NK-92 (cell line): ENCODE results near the gene TKT.

Experiments
- DNase-seq: peaks from one replicate; lab custom pipeline; 2025; ENCODE audit not compliant: unreplicated experiment; lab: John Stamatoyannopoulos, UW

TKT gene

DNA sequence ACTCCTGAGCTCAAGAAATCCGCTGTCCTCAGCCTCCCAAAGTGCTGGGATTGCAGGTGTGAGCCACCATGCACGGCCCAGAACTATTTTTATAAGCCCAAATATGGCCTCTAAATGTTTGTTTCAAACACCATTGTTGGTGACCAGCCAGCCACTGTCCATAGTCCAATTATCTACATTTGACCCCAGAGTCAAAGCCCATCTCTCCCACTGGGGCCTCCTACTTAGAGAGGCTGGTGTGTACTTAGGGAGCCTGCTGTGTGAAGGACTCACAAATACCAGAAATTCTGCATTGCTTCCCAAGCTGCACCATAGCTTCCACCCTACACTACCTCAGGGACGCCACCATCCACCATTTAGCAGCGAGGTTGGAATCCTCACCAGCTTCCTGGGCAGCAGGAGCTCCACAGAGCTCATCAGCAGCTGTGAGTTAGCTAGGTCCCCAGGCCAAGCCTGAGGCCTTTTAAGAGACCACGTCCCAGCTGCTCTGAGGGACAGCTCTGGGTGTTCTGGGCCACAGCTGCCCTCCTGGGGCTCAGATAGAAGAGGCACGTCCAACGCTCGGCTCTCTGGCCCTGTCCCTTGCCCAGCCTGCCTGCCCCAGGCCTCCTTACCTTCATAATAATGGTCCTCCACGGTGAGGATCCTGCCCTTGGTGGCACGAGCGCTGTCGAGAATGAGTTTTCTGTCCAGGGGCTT is 29.5 kb downstream of the TKT start:
- no peak for DNase-seq

DNA sequence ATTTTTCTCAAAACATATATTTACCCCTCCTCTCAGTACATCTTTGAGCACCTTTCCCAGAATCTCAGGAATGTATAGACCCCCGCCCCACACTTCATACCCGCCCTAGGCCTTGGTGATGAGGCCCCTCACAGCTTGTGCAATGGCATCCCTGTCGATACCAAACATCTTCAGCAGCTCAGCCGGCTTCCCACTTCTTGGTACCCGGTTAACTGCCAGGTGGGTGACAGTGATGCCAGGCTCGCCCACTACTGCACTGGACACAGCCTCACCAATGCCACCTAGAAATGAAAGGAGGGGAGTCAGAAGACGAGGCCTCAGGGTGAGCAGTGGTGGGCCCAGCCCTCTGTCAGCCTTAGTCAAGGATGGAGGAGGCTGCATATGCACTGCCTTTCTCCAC is 30.2 kb downstream of the TKT start:
- no peak for DNase-seq

DNA sequence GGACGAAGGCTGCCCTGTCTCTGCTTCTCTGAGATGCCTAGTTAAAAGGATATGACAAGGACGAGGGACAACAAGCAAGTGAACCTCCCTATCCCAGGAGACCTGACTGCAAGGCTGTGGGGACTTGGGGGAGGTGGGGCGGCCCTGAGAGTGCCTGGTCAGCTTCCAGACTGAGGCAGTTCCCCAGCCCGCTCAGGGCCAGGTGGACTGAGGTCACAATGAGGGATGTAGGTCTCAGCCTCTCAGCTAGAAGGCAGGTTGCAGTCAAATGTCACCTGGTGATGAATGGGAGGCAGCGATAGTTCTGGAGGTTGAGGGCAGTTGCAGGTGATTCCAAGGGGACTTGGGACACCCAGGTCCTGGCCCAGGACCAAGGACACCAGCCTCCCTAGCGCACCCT is 30.6 kb downstream of the TKT start:
- no peak for DNase-seq

DNA sequence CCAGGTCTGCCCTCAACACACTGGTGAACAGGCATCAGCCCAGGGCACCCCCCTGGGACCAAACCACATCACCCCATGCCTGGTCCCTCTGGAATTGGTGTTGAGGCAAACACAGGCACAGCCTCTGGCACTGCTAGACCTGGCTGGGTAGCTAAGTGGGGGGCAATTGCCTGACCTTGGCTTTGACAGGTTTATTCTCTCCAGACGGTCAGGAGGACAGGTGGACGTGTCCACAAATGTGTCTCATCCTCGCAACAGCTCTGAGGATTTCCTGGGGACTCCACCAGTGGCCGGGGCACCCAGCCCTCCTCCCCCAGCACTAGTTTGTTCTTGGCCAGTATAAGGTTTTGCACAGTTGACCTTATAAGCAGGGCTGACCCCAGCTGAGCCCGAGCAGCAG is 31.3 kb downstream of the TKT start:
- no peak for DNase-seq

DNA sequence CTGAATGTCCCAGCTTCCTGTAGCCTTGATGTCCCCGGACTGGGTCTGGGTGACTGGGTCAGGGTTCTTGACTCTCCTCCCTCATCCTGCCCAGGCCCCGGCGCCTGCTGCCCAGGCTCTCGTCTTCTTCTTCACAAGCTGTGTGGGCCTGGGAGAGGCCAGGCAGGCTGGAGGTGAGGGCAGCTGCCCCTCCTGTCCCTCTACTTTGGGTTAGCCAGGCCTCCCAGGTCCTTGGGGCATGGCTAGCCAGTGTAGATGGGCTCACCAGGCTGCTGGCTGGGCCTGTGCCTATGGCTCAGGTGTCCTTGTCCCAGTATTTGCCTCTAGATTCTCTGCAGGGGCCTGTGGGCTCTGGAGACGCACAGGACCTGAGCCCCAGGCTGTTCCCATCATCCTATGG is 31.8 kb downstream of the TKT start:
- no peak for DNase-seq

DNA sequence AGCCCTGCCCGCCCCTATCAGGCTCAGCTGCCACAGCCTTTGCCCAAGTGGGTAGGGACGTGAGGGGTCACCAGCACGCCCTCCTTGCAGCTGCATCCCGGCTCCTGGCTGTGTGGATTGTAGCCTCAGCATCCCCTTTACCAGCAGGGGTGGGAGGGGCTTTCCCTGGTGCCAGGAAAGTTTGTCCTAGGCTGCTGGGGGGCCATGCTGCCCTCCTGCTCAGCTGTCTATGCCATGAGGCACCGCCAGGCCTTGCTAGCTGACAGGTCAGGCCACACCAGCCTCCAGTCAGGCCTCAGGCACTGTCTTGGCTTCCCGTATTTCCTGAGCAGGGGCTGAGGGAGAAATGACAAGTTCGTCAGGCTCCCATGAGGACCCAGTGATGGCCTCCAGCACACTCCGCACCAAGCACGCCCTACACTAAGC is 32.3 kb downstream of the TKT start:
- DNase-seq: no peak

DNA sequence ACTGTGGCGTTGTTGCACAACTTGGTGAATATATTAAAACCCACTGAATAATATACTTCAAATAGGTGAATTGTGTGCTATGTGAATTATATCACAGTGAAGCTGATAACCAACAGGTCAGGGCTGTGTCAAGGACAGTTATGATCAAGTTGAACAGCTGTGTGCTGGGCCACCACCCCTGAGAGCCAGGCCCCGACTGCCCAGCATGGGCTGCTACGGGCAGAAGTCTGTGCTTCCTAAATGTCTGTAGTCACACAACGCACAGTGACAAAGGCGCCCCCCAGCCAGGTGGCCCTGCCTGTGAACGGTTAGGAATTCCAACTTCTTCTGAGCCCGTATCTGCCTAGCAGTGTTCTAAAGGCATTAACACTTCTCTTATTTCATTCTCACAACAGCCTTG is 32.8 kb downstream of the TKT start:
- no peak for DNase-seq

DNA sequence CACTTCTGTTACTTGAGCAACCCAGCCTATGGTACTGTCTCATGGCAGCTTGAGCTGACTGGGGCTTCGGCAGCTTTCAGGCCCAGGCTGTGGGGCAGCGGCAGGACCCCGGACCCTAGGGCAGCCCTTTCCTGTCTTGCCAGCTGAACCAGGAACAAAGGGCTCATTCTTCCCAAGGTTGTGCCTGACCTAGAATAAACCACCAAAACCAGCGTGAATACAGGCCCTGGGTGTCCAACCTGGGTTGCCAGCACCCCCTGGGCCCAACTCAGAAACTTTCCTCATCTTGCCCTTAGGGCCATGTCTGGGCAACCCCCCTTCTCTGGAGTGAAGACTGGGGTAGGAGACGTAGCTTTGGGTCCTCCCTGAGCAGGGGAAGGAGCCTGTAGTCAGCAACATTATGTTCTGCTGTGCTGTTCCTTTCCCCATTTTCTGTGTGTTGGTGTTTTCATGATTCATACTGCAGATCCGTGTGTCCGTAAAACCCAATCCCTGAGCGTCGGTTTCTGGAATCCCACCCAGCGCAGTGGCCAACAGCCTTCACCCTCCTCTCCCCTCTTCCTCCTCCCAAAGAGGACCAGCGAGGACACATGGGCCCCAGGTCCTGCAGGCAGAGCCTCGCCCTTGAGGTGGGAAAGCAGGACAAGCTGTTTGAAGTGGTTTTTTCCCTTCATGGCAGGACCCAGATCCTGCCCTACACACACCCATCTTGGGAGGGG is 33.5 kb downstream of the TKT start:
- DNase-seq: no peak

DNA sequence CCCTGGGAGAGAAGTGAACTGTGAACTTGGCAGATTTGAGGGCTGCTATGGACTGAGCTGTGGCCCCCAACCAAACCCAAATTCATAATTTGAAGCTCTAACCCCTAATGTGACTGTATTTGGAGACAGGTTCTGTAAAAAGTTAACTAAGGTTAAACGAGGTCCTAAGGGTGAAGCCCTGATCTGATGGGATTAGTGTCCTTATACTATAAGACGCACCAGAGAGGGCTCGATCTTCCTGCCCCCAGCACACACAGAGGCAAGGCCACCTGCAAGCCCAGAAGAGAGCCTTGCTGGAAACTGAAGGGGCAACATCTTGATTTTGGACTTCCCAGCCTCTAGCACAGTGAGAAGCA is 34.0 kb downstream of the TKT start:
- DNase-seq: no peak

DNA sequence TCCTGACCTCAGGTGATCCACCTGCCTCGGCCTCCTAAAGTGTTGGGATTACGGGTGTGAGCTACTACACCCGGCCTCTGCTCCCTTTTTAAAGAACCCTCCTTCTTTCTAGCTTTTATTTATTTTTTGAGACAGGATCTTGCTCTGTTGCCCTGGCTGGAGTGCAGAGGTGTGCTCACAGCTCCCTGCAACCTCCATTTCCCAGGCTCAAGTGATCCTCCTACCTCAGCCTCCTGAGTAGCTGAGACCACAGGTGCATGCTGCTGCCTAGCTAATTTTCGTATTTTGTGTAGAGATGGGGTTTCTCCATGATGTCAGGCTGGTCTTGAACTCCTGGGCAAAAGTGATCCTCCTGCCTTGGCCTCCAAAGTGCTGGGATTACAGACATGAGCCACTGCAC is 34.5 kb downstream of the TKT start:
- DNase-seq: no peak

DNA sequence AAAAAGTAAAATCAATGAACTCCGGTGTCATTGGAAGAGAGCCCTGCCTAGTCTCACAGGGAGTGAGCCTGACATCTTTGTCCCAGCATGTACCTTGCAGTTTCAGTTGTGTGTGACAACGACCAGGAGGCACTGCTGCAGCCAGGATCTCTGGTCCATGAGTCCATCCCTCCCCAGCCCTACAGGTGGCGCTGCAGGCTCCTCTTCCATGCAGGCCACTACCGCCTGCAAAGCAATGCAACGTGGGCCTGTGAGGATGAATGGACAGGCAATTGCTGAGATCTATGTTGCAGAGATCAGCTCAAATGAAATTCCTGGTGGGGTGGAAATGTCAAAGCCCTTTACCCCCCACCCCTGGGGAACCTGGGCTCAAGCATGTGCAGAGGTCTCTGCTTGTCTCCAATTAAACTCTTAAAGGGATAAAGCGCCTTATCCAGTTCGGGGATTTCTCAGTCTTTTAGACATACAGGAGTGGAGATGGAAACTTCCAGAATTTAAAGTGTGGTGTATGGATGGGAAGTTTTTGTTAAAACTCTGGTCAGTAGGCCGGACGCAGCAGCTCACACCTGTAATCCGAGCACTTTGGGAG is 35.8 kb downstream of the TKT start:
- DNase-seq: no peak

DNA sequence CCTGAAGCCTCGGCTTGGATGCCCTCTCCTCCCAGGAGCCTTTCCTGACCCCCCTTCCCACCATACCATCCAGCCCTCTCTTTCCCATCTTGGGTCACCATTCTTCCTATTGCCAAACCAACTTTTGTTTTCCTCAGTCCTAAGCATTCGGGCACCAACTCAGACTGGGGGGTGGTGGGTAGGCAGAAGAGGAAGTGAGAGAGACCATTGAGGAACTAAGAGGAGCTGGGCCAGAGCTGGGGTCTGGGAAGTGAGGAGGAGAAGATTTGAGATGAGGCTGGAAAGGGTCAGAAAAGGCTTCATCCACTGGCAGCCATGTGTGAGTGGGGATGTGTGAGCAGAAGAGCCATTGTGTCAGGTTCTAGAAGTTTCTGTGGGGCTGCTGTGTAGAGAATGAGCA is 37.7 kb downstream of the TKT start:
- DNase-seq: no peak

DNA sequence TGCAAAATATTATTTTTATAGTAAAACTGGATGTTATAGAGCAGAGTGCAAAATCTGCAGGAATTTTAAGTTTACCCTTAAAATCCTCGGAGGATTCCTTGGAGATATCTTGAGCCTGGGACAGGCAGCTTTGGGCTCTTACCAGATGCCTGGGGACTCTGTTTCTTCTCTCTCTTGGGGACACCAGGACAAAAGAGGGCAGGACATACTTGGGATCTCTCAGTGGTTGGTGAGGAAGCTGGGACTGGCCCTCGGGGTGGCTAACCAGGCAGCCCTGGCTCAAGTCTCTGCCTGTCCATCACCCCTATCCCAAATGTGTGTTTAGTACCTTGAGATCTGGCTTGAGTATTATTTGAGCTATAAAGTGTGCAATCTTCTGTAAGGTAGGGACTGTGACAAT is 38.6 kb downstream of the TKT start:
- DNase-seq: no peak

DNA sequence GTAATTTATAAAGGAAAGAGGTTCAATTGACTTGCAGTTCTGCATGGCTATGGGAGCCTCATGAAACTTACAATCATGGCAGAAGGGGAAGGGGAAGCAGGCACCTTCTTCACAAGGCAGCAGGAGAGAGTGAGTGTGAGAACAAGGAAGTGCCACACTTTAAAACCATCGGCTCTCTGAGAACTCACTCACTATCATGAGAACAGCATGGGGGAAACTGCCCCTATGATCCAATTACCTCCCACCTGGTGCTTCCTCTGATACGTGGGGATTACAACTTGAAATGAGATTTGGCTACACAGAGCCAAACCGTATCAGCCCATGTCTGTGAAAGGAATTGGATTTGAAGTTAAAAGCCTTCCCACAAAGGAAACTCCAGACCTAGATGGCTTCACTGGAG is 39.1 kb downstream of the TKT start:
- DNase-seq: no peak

DNA sequence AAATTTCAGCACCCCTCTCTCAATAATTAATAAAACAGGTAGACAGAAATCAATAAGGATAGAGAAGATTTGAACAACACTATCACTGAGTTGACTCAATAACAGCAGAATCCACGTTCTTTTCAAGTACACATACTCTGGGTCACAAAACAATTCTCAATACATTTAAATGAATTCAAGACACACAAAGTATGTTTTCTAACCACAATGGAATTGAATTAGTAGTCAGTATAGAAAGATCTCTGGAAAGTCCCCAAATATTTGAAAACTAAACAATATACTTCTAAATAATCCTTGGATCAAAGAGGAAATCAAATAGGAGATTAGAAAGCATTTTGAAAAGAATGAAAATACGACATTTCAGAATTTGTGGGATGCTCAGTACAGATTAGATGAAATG is 40.0 kb downstream of the TKT start:
- DNase-seq: no peak

DNA sequence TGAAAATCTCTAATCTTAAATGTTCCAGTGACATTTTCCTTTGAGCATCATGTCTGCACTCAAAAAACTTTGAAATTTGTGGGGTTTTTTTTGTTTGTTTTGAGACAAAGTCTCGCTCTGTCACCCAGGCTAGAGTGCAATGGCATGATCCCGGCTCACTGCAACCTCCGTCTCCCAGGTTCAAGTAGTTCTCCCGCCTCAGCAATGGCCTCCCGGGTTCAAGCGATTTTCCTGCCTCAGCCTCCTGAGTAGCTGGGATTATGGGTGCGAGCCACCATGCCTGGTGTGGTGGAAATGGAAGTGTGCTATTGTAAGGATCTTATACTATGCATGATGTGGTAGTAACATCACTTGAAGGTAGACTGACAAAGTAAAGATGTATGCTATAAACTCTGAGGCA is 42.5 kb downstream of the TKT start:
- DNase-seq: no peak

DNA sequence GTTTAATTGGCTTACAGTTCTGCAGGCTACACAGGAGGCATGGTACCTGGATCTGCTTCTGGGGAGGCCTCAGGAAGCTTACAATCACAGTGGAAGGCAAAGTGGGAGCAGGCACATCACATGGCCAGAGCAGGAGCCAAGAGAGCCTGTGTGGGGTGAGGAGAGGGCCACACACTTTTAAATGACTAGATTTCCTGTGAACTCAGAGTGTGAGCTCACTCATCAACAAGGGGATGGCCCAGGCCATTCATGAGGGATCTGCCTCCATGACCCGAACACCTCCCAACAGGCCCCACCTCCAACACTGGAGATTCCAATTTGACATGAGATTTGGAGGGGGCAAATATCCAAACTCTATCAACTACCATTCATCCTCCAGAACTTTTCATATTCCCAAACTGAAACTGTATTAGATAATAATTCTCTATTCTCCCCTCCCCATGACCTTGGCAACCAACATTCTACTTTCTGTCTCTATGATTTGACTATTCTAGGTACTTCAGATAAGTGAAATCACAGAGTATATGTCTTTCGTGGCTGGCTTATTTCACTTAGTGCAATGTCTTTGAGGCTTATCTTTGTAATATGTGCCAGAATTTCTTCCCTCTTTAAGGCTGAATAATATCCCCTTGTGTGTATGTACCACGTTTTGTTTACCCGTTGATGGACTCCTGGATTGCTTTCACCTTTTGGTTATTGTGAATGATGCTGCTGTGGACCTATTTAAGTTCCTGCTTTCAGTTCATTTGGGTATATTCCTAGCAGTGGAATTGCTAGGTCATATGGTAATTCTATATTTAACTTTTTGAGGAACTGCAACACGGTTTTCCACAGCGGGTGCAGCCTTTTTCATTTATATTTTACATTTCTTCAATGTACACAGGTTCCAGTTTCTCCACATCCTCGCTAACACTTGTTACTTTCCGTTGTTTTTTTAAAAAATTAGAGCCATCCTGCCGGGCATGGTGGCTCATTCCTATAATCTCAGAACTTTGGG is 43.8 kb downstream of the TKT start:
- DNase-seq: no peak

DNA sequence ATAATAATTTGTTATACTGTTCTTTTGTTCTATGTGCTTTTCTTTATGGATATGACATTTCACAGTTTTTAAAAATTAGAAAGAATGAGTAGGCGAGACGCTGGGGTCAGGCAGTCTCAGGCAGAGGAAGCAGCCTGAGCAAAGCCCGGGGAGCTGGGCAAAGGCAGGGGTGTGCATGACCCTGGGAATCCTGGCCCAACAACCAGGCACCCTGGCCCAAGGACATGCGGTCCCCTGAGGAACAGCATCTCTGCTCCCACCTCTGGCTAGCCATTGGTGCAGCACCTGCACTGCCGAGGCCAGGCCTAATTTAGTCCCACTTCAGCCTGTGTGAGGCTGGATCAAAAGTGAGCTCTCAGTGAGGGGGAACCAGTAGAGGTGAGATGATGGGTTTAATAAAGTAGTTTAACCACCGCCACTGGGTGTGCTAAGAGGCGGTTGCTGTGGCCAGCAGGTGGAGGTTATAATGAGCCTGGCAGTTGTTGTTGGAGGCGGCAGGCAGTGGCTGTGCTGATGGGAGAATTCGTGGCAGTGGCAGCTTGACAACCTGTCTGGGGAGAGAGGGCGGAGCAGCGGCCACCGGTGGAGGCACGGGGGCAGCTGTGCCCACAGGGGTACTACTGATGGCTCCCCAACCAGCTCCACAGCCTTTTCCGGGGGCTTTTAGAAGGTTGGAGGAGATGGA is 53.3 kb downstream of the TKT start:
- no peak for DNase-seq

DNA sequence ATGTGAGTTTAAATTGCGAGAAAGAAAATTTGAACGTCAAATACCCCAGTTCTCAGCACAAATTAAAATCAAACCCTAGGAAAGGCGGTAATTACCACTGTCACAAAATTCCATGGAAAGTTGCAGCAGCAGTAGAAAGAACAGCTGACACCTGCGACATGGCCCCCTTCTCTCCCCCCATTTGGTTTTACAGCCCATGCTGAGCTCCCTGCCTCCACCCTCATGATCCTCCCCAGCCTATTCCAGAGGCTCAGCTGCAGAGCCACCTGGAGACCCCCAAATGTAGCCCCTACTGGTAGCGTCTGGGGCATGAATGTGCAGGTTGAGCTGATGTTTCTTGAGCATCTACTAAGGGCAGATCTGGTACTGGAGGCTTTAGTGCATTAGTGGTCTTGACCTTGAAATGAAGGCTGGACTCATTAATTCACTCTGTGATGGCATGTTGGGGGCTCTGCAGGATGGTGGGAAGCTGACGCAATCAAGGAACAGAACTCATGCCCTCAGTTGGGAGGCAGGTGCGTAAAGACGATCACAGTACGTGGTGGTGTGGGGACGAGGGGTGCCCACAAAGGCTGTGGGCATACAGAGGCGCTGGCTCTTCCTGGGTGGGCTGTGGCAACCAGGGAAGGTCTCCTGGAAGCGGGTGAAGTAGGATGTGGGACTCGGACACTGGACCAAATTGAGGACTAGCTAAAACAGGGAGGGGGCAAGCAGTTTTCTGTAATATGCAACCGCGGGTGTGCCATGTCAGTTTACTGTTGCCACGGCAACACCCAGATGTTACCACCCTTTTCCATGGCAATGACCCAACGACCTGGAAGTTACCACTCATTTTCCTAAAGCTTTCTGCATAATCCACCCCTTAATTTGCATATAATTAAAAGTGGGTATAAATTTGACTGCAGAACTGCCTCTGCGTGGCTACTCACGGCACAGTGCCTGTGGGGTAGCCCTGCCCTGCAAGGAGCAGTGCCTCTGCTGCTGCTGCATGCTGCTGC is 55.0 kb downstream of the TKT start:
- no peak for DNase-seq

DNA sequence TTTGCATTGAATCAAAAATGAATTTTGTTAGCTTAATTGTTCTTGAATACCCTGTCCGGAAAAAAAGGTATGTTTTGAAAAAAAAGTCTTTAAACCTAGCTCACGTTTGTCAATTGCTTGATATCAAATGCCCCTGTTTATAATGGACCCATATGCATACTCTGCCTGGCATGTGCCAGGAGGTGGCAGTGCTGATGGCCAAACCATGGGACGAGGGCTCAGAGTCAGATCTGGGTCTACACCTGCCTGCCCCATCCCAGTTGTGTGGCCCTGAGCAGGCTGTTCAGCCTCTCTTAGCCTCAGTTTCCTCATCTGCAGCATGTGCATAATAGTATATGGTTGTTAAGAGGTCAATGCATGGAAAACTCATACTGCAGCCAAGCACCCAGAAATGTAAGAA is 56.0 kb downstream of the TKT start:
- no peak for DNase-seq
